Tibial nerve (tissue), 4 donors: ENCODE data around the gene FSD1L. TPM values are rescaled to one million over a fixed set of nuclear protein-coding genes. Genes with fewer than 3 reads are reported as not detected.

Experiments used
- DNase-seq, 2 donors: peaks; one replicate each; pipeline ENCODE4 v3.0.0-alpha.2; 2019; ENCODE audit warnings: low spot score in 2 of 2
- H3K27ac ChIP-seq, 4 donors: fragments of 200-600 bp; sonication (generic) in 3 of 4; one replicate each; pipeline ENCODE4 v1.5.1; 2017 to 2019; ENCODE audit warnings: mild to moderate bottlenecking in 1 of 4
- H3K27me3 ChIP-seq, 2 donors: fragments of 200-600 bp; sonication (generic) in 1 of 2; one replicate each; pipeline versions ENCODE4 v1.5.1 to v1.6.0; 2017 to 2019
- H3K36me3 ChIP-seq, 3 donors: fragments of 200-600 bp; sonication (generic); one replicate each; pipeline ENCODE4 v1.5.1; 2018 to 2019
- H3K4me1 ChIP-seq, 4 donors: fragments of 200-600 bp; sonication (generic) in 3 of 4; one replicate each; pipeline ENCODE4 v1.5.1; 2017 to 2019
- H3K4me3 ChIP-seq, 4 donors: fragments of 200-600 bp; sonication (generic) in 3 of 4; one replicate each; pipeline ENCODE4 v1.5.1; 2017 to 2019; ENCODE audit warnings: mild to moderate bottlenecking in 1 of 4, moderate library complexity in 1 of 4
- H3K9me3 ChIP-seq, 4 donors: fragments of 200-600 bp; sonication (generic) in 3 of 4; one replicate each; pipeline ENCODE4 v1.5.1; 2017 to 2019
- CTCF ChIP-seq, 5 experiments: fragments of 200-600 bp in 3 of 5; fragments of 450-650 bp in 2 of 5; sonication (generic) in 3 of 5; IDR thresholded peaks; one replicate each; pipeline ENCODE4 v1.5.1; 2016 to 2019; ENCODE audit warnings: antibody characterized with exemption in 5 of 5, mild to moderate bottlenecking in 3 of 5, moderate library complexity in 2 of 5
- EP300 ChIP-seq, 2 donors: sonication (generic); formaldehyde crosslinking; IDR thresholded peaks; one replicate each; pipeline ENCODE4 v1.6.1; 2017; ENCODE audit warnings: antibody characterized with exemption in 2 of 2, mild to moderate bottlenecking in 1 of 2
- POLR2A ChIP-seq, 2 donors: fragments of 450-650 bp; IDR thresholded peaks; one replicate each; pipeline ENCODE4 v1.6.1; 2017; ENCODE audit warnings: antibody characterized with exemption in 2 of 2, mild to moderate bottlenecking in 2 of 2, moderate library complexity in 2 of 2
- WGBS, 2 donors: methylation state at CpG; one replicate each; pipeline ENCODE4 v1.1.5; 2018; 5-methylcytosine and 5-hydroxymethylcytosine counted together
- total RNA-seq, 4 donors: library from RNA; depleted of rRNA; stranded (reverse); fragments of >200 nt; gene quantifications; one replicate each; pipeline ENCODE4 v1.1.0, GENCODE V29; 2016

The FSD1L gene
- total RNA-seq, 4 donors from 2014 or later, result 2.9 to 13.2 (median 6.0) TPM

DNA sequence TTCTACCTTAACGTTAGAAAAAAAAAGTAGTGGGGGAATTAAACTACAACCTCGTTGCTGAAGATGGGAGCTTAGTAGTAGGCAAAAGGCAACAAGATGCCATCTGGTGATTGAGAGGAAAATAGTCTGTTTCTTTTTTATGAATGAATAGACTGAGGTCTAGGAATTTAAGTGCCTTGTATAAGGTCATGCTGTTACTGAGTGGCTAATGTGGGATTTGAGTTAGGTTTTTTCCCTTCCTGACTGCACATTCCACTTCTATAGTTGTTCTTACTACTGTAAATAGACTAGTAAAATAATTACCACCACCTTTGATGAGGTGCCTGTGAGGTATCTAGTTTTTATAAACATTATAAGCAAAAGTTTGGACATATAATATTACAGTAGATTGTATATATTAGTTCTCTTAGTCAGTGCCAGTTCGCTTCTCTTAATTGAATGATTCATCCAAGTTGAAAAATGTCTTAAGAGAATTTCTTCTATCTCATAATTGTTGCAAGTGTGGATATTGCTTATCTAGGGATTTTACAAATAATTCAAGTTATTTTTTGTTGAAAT lies 19.1 kb downstream of the FSD1L start:
- Histone ChIP-seq H3K9me3 (no peaks in the 10 kb centered on the region), H3K27me3 (no peaks in the 10 kb centered on the region), H3K36me3 (peaks cover 0 to 54% (median 0%) of the 10 kb centered on the region in 3 donors), H3K4me3 (no peak overlapping the region), H3K4me1 (no peaks in the 10 kb centered on the region), H3K27ac (no peak overlapping the region)
- TF ChIP-seq POLR2A (IDR thresholded peaks at IDR 0.05) (no peak), EP300 (IDR thresholded peaks at IDR 0.05) (no peak), CTCF (IDR thresholded peaks at IDR 0.05) (no peak)
- 59 to 61% methylated on average over 3 of the region's 3 CpGs for WGBS, 2 donors
- no peak for DNase-seq

GRCh38 chr9:105468875-105469274 lies 21.0 kb downstream of the FSD1L start:
- no peaks in the 10 kb centered on the region for H3K9me3 ChIP-seq
- 96 to 100% methylated on average over 1 of the region's 1 CpG for WGBS, 2 donors
- H3K36me3 ChIP-seq, result peaks cover 0 to 54% (median 0%) of the 10 kb centered on the region in 3 donors
- DNase-seq, result no peak
- H3K4me3 ChIP-seq, result no peak overlapping the region
- no peaks in the 10 kb centered on the region for H3K27me3 ChIP-seq
- no peak overlapping the region for H3K27ac ChIP-seq
- TF ChIP-seq EP300 (IDR thresholded peaks at IDR 0.05) (no peak), CTCF (IDR thresholded peaks at IDR 0.05) (no peak), POLR2A (IDR thresholded peaks at IDR 0.05) (no peak)
- no peaks in the 10 kb centered on the region for H3K4me1 ChIP-seq

- peaks cover 0 to 13% (median 0%) of the 10 kb centered on the region in 4 donors for H3K4me1 ChIP-seq
- H3K4me3 ChIP-seq, result no peak overlapping the region
- H3K9me3 ChIP-seq, result no peaks in the 10 kb centered on the region
- no peak for TF ChIP-seq EP300 (IDR thresholded peaks at IDR 0.05)
- TF ChIP-seq POLR2A (IDR thresholded peaks at IDR 0.05), result no peak
- no peak for TF ChIP-seq CTCF (IDR thresholded peaks at IDR 0.05)
- DNase-seq, result no peak
- H3K27ac ChIP-seq, result no peak overlapping the region
- peaks cover 0 to 25% (median 0%) of the 10 kb centered on the region in 3 donors for H3K36me3 ChIP-seq
- no peaks in the 10 kb centered on the region for H3K27me3 ChIP-seq
- 89 to 98% methylated on average over 2 of the region's 2 CpGs for WGBS, 2 donors
These were observed 25.4 kb downstream of the FSD1L start for GRCh38 chr9:105473221-105473620.

- H3K27me3 ChIP-seq, result no peaks in the 10 kb centered on the region
- H3K9me3 ChIP-seq, result no peaks in the 10 kb centered on the region
- WGBS, 2 donors, result 45 to 52% methylated on average over 2 of the region's 2 CpGs
- TF ChIP-seq POLR2A (IDR thresholded peaks at IDR 0.05) (no peak), CTCF (IDR thresholded peaks at IDR 0.05) (peak in 3 of 5 experiments; percentile 32 to 34 (median 34)), EP300 (IDR thresholded peaks at IDR 0.05) (no peak)
- no peak overlapping the region for H3K4me3 ChIP-seq
- DNase-seq, result no peak
- H3K27ac ChIP-seq, result no peak overlapping the region
- H3K36me3 ChIP-seq, result peaks cover 0 to 6% (median 0%) of the 10 kb centered on the region in 3 donors
- H3K4me1 ChIP-seq, result peaks cover 0 to 13% (median 0%) of the 10 kb centered on the region in 4 donors
These were observed 27.5 kb downstream of the FSD1L start for GRCh38 chr9:105475302-105475701.

DNA sequence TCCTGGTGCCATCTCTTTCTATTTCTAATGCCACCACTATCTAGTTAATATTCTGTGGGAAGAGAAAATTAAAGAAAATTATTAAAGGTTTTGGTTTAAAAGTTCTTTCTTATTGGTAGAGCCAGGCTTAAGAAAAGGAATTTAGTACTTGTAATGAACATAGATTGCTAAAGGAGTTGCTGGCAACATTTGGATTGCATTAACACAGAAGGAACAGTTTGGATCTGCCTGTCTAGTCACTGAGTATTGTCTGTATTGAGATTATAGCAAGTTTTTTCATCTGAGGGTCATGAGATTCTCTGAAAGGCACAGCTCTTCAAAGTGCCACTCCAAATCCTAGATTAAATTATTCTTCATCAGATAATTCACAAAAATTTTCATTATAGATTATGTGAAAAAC lies 32.0 kb downstream of the FSD1L start:
- no peak overlapping the region for H3K27ac ChIP-seq
- H3K4me1 ChIP-seq, result peaks cover 0 to 10% (median 0%) of the 10 kb centered on the region in 4 donors
- H3K9me3 ChIP-seq, result no peaks in the 10 kb centered on the region
- DNase-seq, result no peak
- no peak overlapping the region for H3K4me3 ChIP-seq
- no peaks in the 10 kb centered on the region for H3K36me3 ChIP-seq
- H3K27me3 ChIP-seq, result no peaks in the 10 kb centered on the region
- TF ChIP-seq EP300 (IDR thresholded peaks at IDR 0.05) (no peak), CTCF (IDR thresholded peaks at IDR 0.05) (no peak), POLR2A (IDR thresholded peaks at IDR 0.05) (no peak)
